GM21447 (cell line): ENCODE measurements around the gene LRP8.
A peak's percentile ranks its signal among the peaks of the same experiment; 100 is the strongest.

Source experiments
- ATAC-seq: cut with Tn5 transposase; IDR thresholded peaks from one replicate; pipeline ENCODE4 v1.9.1; 2021; ENCODE audit not compliant: unreplicated experiment

The LRP8 gene

DNA sequence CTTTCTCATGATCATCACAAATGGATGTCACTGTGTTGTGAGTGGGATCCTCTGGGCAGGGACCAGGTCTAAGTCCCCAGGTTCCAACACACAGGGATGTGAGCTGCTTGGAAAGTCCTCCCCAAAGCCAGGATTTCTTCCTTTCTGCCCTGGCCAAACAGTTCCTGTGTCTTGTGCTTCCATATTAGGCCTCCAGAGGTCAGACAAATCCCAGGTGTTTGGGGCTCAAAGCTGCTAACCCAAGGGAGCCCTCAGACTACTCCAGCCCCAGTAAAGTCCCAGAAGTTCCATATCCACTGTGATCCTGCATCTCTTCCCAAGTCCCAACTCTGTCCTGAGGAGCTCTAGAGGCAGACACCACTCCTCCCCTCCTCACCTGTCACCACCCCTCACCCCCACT, 61.8 kb downstream of the LRP8 start:
- no peak for ATAC-seq

DNA sequence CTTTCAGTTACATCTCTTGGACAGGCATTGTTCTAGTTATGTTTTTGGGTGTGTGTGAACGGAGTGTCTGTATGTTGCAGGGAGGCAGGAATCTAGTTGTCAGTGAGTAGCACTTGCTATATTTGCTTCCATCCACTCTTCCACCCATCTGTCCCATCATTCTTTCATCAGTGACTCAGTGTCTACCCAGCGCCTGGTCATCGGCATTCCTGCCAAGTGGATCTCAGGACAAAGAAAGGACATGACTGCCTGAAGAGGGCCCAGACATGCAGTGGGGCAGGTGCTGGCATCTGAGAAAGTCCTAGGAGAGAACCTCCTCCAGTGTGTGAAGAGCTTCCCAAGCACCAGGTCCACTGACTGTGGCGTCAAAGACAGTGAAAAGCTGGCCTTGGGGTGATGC, 62.3 kb downstream of the LRP8 start:
- ATAC-seq = no peak

GRCh38 chr1:53264048-53264447, 63.8 kb downstream of the LRP8 start:
- ATAC-seq = no peak

GRCh38 chr1:53262000-53262399, 65.9 kb downstream of the LRP8 start:
- no peak for ATAC-seq

DNA sequence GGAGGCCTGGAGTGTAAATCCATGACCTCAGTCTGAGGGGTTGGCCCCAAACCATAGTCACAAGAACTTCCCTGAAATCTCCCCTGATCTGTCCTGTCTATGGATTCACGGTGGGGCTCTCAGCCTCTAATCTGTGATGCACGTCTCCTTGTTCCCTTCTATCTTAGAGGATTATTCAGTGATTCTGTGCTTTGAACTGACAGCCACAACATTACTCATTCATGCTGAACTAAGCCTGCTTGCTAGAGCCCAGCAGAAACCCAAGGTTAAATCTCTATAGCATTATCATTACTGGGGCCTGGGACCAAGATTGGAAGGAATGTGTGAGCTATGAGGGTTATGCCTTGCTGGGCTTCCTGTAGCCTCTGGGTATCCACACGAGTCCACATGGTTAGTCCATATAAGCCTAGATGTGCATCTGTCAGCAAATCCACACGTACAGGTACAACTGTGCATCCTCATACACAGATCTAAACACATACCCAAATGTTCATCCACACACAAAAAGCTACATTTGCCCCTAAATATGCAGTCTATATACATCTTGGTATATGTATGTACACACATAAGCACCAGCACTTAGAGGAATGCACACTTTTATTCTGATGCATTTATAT, 67.1 kb downstream of the LRP8 start:
- no peak for ATAC-seq

GRCh38 chr1:53259932-53260331, 67.9 kb downstream of the LRP8 start:
- peak; percentile 68 for ATAC-seq

GRCh38 chr1:53258216-53258615, 69.7 kb downstream of the LRP8 start:
- no peak for ATAC-seq

GRCh38 chr1:53257454-53258081, 70.3 kb downstream of the LRP8 start:
- no peak for ATAC-seq

GRCh38 chr1:53256511-53257453, 71.1 kb downstream of the LRP8 start:
- ATAC-seq = no peak

- no peak for ATAC-seq
Observed at GRCh38 chr1:53255031-53255430, 72.8 kb downstream of the LRP8 start.

DNA sequence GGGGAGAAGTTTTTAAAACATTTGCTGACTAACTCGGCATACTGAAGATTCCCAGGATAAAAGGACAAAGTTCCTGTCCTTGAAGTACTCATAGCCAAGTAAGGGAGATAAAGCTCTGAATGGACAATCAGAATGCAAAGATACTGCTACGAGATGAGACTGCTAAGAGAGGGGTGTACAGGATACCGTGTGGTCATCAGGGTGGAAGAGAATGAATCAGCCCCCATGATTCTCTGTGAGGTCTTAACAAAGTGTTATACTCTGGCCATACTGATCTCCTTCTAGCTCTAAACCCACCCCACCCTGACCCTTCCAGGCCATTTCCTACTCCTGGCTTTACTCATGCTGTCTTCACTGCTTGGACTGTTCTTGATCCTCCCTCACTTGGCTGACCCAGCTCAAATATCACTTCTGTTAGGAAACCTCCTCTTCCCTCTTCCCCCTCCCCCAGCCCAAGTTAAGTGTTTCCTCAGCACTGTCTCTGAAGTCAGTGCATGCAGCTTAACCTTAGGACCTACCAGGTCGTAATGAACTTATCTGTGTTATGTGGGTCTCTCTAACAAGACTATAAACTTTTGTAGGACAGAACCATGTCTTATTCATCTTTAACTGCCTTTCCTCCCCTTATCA, 73.7 kb downstream of the LRP8 start:
- no peak for ATAC-seq

DNA sequence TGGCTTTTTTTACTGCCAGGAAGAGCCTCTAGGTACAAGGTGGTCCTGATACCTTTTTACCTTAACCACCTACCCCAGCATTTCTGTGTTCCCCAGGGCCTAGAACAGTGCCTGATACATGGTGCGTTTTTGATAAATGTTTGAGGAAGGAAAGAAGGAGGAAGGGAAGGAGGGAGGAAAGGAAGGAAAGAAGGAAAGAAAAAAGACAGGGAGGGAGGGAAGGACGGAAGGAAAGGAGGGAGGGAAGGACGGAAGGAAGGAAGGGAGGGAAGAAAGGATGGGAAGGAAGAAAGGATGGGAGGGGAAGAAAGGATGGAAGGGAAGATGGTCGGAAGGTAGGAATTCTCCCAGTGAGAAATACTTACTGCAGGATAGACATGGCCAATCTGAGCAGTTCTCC, 77.5 kb downstream of the LRP8 start:
- no peak for ATAC-seq

DNA sequence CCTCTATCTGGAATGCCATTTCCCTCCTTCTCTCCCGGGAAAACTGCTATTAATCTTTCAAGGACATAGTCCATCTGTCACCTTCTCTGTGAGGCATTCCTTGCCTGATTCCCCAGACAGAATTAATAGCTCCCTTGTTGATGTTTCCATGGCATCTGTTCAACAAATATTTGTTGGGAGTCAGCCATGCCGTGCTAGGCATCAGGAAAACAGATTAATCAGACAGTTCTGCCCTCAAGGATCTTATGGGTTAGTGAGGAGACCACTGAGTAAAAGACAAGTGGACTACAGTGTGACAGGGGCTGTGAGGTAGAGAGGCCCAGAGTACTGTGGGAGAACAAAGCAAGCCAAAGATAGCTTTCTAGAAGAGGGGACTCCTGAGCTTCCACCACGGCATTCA, 78.2 kb downstream of the LRP8 start:
- ATAC-seq = no peak

DNA sequence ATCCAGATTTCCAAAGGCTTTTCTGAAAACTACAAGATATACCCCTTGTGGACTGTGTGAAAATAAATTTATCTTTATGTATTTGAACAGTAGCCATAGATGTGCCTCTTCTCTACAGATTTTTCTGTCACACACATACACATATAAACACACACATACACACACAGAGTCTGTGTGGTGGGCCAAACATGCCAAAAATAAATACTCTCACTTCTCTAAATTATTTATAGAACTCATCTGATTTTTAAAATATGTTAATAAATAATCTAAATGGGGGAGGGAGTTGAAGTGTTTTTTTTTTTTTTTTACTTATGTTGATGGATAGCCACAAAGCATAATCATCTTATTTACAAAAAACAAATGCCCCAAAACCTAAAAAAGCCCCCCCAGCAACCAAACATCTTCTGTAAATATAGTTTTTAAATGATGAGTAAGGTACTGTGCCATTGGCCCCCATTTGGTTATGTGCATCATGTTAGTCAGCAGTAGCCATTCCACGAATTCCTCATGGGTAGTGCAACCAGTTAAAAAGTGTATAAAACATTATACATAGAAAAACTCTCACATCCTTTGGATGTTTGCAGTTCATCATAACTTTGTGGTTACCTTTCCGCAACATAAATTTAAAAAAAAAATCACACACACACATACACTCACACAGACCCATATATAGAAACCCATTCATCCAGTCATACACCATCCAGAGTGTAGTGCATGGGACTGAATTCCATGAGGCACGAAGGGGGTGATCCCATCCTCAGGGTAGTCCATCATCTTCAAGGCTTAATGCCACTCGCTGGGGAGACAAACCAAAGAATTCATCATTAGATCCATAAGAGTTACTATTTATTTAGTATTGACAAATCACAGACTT, 81.4 kb downstream of the LRP8 start:
- peak; percentile 48 for ATAC-seq

GRCh38 chr1:53244141-53244540, 83.7 kb downstream of the LRP8 start:
- ATAC-seq = no peak

- no peak for ATAC-seq
Observed at GRCh38 chr1:53242381-53242780, 85.5 kb downstream of the LRP8 start.

- ATAC-seq = no peak
Observed at GRCh38 chr1:53241828-53242227, 86.0 kb downstream of the LRP8 start.

DNA sequence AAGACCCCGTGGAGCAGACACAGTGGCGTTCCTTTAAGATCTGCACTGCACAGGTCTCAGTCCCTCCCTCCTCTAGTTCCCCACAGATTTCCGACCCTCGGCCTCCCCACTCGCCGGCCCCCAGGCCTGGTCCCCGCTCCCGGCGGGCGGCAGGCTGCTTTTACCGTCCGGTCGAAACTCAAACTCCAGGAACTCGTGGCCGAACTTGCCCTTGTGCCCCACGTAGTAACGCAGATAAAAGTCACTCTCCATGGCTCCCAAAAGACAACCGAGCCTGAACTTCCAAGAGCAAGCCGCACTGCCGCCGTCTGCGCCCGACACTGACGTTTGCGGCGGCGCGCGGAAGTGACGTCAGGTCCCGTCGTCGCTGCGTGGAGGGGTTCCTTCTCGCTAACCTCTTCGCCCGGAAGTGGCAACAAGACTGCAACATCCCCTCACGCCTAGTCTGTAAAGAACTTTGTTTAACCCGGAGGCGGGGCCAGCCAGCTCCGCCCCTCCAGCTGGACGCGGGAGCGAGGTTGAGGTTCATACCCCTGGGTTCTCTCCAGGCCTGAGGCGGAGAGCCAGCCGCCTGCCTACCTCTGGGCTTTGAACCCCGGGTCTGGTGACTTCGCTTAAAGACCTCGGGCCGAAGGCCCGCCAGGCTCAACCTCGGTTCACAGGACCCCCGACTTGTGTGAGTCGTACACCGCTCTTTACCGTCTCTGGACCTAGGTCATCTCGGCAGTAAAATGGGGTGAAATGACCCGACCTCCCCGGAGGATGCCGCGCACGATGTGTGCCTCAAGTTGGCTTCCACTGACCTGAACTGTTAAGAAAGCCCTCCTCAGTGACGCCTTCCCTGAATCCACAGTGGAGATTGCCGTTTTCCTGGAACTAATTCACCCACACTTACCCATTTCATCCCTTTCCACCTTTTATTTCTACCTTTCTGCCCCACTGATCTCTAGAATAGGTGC, 89.4 kb downstream of the LRP8 start, which contains the start of gene MAGOH:
Gene MAGOH (minus strand): TSS at position 322 of the 959 bp plus-strand sequence. CDS start 70 bp downstream, at position 252.
- peak; percentile 99 for ATAC-seq

DNA sequence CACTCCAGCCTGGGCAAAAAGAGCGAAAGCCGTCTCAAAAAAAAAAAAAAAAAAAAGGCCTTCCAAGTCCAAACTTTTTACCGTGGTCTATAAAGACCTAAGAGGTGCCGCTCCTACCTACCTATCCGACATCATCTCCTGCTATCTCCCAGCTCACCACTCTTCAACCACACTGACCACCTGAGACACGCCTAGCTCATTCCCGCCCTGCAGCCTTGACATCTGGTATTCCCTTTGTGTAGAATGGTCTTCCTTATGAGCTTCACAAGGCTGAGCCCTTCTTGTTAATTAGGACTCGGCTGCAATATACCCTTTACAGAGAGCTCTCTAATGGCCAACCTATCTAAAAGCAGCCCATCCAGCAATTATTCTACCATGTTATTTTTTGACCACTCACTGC, 90.2 kb downstream of the LRP8 start:
- no peak for ATAC-seq
